Transverse colon (tissue), 4 donors: Measurements from ENCODE around the gene SELENOO.

Source experiments
- EP300 ChIP-seq: sonication (generic); formaldehyde crosslinking; IDR thresholded peaks from one replicate; pipeline ENCODE4 v1.6.1; 2017; ENCODE audit warnings: antibody characterized with exemption, low read depth
- POLR2A ChIP-seq: fragments of 450-650 bp; IDR thresholded peaks from one replicate; pipeline ENCODE4 v1.6.1; 2016; ENCODE audit warnings: antibody characterized with exemption, mild to moderate bottlenecking, moderate library complexity
- POLR2AphosphoS5 ChIP-seq, 3 donors: sonication (generic); formaldehyde crosslinking; IDR thresholded peaks; one replicate each; pipeline ENCODE4 v1.6.1; 2016; ENCODE audit warnings: antibody characterized with exemption in 3 of 3
- TF ChIP-seq, protein P1 (sequence below), 5 experiments: fragments of 200-600 bp in 3 of 5; fragments of 450-650 bp in 2 of 5; sonication (generic) in 3 of 5; IDR thresholded peaks; 1 replicate in 2 of 5; 2 replicates in 3 of 5; pipeline ENCODE4 v1.5.1; 2016 to 2017; ENCODE audit warnings: antibody characterized with exemption in 5 of 5, inconsistent platforms in 3 of 5, mild to moderate bottlenecking in 2 of 5, moderate library complexity in 1 of 5

DNA sequence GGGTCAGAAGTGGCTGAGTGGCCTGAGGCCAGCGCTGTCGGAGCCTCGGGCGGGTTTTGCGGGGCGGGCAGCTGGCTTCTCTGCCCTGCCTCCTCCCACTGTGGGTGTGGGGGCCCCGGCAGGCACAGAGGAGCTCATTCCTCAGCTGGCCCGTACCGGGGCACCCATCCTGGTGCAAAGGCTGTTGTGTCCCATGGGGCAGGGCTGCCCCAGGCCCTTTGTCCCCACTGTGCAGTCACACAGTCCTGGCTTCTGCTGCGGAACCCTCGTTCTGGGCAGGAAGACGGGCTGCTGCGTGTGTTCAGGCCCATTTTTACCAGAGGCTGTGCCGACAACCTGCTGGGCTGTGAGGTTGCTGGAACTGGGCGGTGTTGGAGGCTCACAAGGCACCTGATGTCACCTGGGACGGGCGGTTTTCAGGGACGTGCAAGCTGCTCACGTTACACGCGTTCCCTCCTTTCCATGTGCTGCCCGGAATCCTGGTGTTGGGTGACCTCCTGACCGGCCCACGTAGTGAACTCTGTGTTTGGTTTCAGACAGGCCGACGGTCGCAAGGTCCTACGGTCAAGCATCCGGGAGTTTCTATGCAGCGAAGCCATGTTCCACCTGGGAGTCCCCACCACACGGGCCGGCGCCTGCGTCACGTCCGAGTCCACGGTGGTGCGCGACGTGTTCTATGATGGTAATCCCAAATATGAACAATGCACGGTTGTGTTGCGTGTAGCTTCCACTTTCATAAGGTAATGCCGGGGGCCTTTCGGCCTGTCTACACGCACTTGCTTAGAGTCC lies 5.2 kb downstream of the SELENOO start:
- TF ChIP-seq, protein P1, sequence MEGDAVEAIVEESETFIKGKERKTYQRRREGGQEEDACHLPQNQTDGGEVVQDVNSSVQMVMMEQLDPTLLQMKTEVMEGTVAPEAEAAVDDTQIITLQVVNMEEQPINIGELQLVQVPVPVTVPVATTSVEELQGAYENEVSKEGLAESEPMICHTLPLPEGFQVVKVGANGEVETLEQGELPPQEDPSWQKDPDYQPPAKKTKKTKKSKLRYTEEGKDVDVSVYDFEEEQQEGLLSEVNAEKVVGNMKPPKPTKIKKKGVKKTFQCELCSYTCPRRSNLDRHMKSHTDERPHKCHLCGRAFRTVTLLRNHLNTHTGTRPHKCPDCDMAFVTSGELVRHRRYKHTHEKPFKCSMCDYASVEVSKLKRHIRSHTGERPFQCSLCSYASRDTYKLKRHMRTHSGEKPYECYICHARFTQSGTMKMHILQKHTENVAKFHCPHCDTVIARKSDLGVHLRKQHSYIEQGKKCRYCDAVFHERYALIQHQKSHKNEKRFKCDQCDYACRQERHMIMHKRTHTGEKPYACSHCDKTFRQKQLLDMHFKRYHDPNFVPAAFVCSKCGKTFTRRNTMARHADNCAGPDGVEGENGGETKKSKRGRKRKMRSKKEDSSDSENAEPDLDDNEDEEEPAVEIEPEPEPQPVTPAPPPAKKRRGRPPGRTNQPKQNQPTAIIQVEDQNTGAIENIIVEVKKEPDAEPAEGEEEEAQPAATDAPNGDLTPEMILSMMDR (IDR thresholded peaks at IDR 0.05), result no peak
- TF ChIP-seq POLR2AphosphoS5 (IDR thresholded peaks at IDR 0.05) (no peak), EP300 (no peak), POLR2A (no peak)
